Parathyroid adenoma (tissue), 2 donors: ENCODE data around the gene PRDM1.

Experiments
- H2AFZ ChIP-seq: fragments of 300-600 bp; sonication (generic); one replicate; pipeline ENCODE4 v1.7.0; 2017; ENCODE audit warnings: antibody characterized with exemption, mild to moderate bottlenecking
- H3K27ac ChIP-seq: fragments of 300-600 bp; sonication (generic); one replicate; pipeline ENCODE4 v1.7.0; 2017
- H3K27me3 ChIP-seq: fragments of 300-600 bp; sonication (generic); one replicate; pipeline ENCODE4 v1.7.0; 2017; ENCODE audit warnings: low read length; ENCODE audit not compliant: control insufficient read depth, insufficient read depth
- H3K36me3 ChIP-seq: fragments of 300-600 bp; sonication (generic); one replicate; pipeline ENCODE4 v1.7.0; 2017; ENCODE audit warnings: low read length; ENCODE audit not compliant: control insufficient read depth, insufficient read depth
- H3K4me1 ChIP-seq: fragments of 300-600 bp; sonication (generic); one replicate; pipeline ENCODE4 v1.7.0; 2017; ENCODE audit warnings: control low read depth
- H3K4me2 ChIP-seq: fragments of 300-600 bp; sonication (generic); one replicate; pipeline ENCODE4 v1.7.0; 2017; ENCODE audit warnings: low read length
- H3K4me3 ChIP-seq: fragments of 300-600 bp; sonication (generic); one replicate; pipeline ENCODE4 v1.7.0; 2017; ENCODE audit warnings: low read depth, low read length
- H3K79me2 ChIP-seq: fragments of 300-600 bp; sonication (generic); one replicate; pipeline ENCODE4 v1.7.0; 2017; ENCODE audit warnings: control low read depth
- H3K9ac ChIP-seq: fragments of 300-600 bp; sonication (generic); one replicate; pipeline ENCODE4 v1.7.0; 2017; ENCODE audit warnings: mild to moderate bottlenecking
- H3K9me3 ChIP-seq: fragments of 300-600 bp; sonication (generic); one replicate; pipeline ENCODE4 v1.7.0; 2017; ENCODE audit warnings: low read length; ENCODE audit not compliant: control insufficient read depth
- CTCF ChIP-seq: fragments of 300-600 bp; sonication (generic); IDR thresholded peaks from one replicate; pipeline ENCODE4 v1.7.0; 2017; ENCODE audit warnings: antibody characterized with exemption, mild to moderate bottlenecking
- donor health status: primary hyperparathyroidism.

Gene PRDM1

GRCh38 chr6:106152952-106153351 lies 66.8 kb downstream of the PRDM1 start:
- no peaks in the 10 kb centered on the region for H3K9me3 ChIP-seq
- no peak overlapping the region for H3K27ac ChIP-seq
- no peak overlapping the region for H2AFZ ChIP-seq
- H3K79me2 ChIP-seq: no peaks in the 10 kb centered on the region
- no peaks in the 10 kb centered on the region for H3K36me3 ChIP-seq
- no peak overlapping the region for H3K4me2 ChIP-seq
- no peak overlapping the region for H3K9ac ChIP-seq
- TF ChIP-seq CTCF: no peak
- H3K4me3 ChIP-seq: no peak overlapping the region
- no peaks in the 10 kb centered on the region for H3K27me3 ChIP-seq
- no peaks in the 10 kb centered on the region for H3K4me1 ChIP-seq

GRCh38 chr6:106154326-106154725 lies 68.2 kb downstream of the PRDM1 start:
- no peak overlapping the region for H3K9ac ChIP-seq
- H3K4me1 ChIP-seq: no peaks in the 10 kb centered on the region
- no peak for TF ChIP-seq CTCF
- H3K27ac ChIP-seq: no peak overlapping the region
- no peaks in the 10 kb centered on the region for H3K36me3 ChIP-seq
- H3K79me2 ChIP-seq: no peaks in the 10 kb centered on the region
- no peak overlapping the region for H3K4me3 ChIP-seq
- H3K9me3 ChIP-seq: no peaks in the 10 kb centered on the region
- H3K27me3 ChIP-seq: no peaks in the 10 kb centered on the region
- no peak overlapping the region for H2AFZ ChIP-seq
- H3K4me2 ChIP-seq: no peak overlapping the region

GRCh38 chr6:106155219-106155830 lies 69.2 kb downstream of the PRDM1 start:
- Histone ChIP-seq H3K36me3 (no peaks in the 10 kb centered on the region), H2AFZ (no peak overlapping the region), H3K4me1 (no peaks in the 10 kb centered on the region), H3K79me2 (no peaks in the 10 kb centered on the region), H3K9ac (no peak overlapping the region), H3K27me3 (no peaks in the 10 kb centered on the region), H3K4me3 (no peak overlapping the region), H3K9me3 (no peaks in the 10 kb centered on the region), H3K27ac (no peak overlapping the region), H3K4me2 (no peak overlapping the region)
- TF ChIP-seq CTCF: no peak

DNA sequence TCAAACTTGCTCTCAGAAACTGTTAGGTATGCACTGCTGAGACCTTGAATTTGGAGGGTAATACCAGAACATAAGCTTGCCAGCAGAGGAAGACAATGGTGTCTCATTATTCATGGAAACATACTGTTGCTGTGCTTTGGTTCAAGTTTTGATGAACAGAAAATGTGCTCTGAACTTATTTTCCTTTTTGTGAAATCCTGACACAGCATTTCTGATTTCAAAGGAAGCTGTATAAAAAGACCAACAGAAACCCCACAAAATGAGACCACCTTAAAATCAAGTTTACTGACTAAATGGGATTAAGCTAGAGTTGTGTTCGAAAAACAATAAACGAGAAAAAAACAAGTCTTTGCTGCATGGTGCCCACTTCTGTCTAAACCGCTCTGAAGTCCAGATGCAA lies 70.3 kb downstream of the PRDM1 start:
- H3K9me3 ChIP-seq: no peaks in the 10 kb centered on the region
- no peak overlapping the region for H2AFZ ChIP-seq
- no peak overlapping the region for H3K27ac ChIP-seq
- no peaks in the 10 kb centered on the region for H3K36me3 ChIP-seq
- H3K9ac ChIP-seq: no peak overlapping the region
- no peak overlapping the region for H3K4me3 ChIP-seq
- H3K4me1 ChIP-seq: no peaks in the 10 kb centered on the region
- no peaks in the 10 kb centered on the region for H3K27me3 ChIP-seq
- H3K4me2 ChIP-seq: no peak overlapping the region
- no peaks in the 10 kb centered on the region for H3K79me2 ChIP-seq
- TF ChIP-seq CTCF: no peak

DNA sequence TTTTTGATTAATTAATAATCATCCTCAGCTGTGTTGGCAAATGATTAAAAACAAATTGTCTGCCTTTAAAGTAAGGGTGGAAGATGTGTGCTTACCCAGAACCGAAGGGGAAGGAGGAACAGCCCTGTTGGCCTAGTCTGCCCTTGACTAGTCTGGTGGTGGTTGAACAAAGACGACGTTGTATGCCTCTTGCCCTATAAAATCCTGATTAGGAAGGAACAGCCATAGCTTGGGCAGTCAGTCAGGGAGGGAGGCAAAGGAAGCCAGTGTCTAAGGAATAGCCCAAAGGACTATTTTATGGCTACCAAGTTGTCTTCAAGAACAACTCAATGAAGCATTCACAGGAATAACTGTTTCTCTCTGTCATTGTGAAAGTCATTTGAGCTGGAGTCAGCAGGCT lies 70.7 kb downstream of the PRDM1 start:
- no peak for TF ChIP-seq CTCF
- H3K79me2 ChIP-seq: no peaks in the 10 kb centered on the region

More for the DNA sequence above, 70.7 kb downstream of the PRDM1 start:
- Histone ChIP-seq H2AFZ (no peak overlapping the region), H3K9me3 (no peaks in the 10 kb centered on the region), H3K27me3 (no peaks in the 10 kb centered on the region), H3K4me3 (no peak overlapping the region), H3K4me1 (no peaks in the 10 kb centered on the region), H3K27ac (no peak overlapping the region), H3K36me3 (no peaks in the 10 kb centered on the region), H3K9ac (no peak overlapping the region), H3K4me2 (no peak overlapping the region)
